Fibroblast of mammary gland (primary cell): ENCODE data around the gene ATG16L2.
"Not testable (repeated sequence)": the region's sequence is repeated elsewhere in the genome, so short reads cannot be mapped to it uniquely, and the experiment has no call there.

Experiments used
- DNase-seq: peaks from one replicate; pipeline ENCODE4 v3.0.0-alpha.2; 2010; ENCODE audit warnings: low read depth
- H3K4me3 ChIP-seq: 2 replicates; pipeline ENCODE4 v1.5.1; 2011; ENCODE audit warnings: low read depth, mild to moderate bottlenecking, low read length, moderate library complexity; ENCODE audit not compliant: control insufficient read depth
- TF ChIP-seq, protein P1 (sequence below): conservative IDR thresholded peaks from 2 replicates; pipeline ENCODE4 v1.5.1; 2011; ENCODE audit warnings: low read depth, low read length, inconsistent platforms; ENCODE audit not compliant: control insufficient read depth, insufficient read depth

The ATG16L2 gene

DNA sequence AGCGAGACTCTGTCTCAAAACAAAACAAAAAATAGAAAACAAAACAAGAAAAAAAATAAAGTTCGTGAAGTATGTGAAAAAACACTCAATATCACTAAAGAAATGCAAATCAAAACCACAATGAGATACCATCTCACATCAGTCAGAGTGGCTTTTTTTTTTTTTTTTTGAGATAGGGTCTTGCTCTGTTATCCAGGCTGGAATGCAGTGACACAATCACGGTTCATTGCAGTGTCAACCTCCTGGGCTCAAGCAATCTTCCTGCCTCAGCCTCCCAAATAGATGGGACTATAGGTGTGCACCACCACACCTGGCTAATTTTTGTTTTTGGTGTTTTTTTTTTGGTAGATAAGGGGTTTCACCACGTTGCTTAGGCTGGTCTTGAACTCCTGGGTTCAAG is 37.5 kb downstream of the ATG16L2 start:
- DNase-seq: no peak
- TF ChIP-seq, protein P1, sequence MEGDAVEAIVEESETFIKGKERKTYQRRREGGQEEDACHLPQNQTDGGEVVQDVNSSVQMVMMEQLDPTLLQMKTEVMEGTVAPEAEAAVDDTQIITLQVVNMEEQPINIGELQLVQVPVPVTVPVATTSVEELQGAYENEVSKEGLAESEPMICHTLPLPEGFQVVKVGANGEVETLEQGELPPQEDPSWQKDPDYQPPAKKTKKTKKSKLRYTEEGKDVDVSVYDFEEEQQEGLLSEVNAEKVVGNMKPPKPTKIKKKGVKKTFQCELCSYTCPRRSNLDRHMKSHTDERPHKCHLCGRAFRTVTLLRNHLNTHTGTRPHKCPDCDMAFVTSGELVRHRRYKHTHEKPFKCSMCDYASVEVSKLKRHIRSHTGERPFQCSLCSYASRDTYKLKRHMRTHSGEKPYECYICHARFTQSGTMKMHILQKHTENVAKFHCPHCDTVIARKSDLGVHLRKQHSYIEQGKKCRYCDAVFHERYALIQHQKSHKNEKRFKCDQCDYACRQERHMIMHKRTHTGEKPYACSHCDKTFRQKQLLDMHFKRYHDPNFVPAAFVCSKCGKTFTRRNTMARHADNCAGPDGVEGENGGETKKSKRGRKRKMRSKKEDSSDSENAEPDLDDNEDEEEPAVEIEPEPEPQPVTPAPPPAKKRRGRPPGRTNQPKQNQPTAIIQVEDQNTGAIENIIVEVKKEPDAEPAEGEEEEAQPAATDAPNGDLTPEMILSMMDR: no peak
- no peak overlapping the region for H3K4me3 ChIP-seq

DNA sequence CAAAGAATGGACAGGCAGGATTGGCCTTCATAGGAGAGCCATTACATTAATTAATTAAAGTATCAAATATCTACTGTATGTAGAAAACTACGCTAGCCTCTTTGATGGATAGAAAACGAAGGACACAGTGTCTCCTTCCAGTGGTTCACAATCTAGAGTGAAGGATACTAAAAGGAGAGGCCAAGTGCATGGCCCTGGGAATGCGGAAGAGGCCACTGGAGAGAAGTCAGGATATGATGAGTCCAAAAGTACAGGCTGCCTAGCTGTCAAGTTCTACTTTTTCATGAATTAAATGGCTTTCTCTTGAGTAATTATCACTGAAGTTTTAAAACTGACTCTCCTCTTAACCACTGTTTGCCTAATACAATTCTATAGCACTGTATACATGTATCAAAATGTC is 41.9 kb downstream of the ATG16L2 start:
- no peak for DNase-seq
- TF ChIP-seq, protein P1: no peak
- H3K4me3 ChIP-seq: no peak overlapping the region

DNA sequence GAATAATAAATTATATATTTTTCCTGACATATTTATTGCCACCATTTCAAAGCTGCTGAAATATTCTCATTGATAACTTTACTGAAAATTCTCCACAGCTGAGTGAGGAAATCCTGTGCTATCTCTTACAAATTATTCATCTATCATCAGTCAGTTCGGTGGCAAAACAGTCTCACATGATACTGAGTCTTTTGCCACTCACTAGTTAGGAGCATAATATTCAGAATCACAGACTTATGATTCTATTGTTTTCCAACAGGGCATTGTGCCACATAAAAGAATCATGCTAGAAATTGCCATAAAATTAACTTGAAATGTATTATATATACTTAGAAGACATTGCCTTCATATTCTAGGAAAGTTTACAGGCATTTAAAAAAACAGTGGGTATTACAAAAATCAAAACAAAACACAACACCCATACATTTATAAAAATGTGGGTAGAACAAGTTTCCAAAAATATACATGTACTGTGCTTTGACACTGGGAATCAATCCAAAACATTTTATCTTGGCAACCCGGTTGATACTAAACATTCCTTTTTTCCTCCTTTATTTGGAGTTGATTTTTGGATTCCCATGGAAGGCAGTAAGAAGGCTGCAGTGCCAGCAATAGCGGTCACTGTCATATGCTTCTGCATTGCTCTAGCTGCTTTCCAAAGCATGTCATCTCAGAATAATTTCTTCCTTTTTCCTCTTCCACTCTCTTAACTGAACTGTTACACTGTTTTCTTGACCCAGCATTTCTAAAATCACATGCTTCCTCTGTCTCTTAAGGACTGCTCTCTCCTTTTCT is 42.5 kb downstream of the ATG16L2 start:
- H3K4me3 ChIP-seq: no peak overlapping the region
- DNase-seq: no peak
- TF ChIP-seq, protein P1: no peak

DNA sequence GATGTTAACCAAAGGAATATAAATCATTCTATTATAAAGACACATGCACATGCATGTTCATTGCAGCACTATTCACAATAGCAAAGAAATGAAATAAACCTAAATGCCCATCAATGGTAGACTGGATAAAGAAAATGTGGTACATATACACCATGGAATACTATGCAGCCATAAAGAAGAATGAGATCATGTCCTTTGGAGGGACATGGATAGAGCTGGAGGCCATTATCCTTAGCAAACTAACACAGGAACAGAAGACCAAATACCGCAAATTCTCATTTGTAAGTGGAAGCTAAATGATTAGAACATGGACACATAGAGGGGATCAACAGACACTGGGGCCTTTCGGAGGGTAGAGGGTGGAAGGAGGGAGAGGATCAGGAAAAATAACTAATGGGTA is 44.1 kb downstream of the ATG16L2 start:
- not testable (repeated sequence) for H3K4me3 ChIP-seq, DNase-seq

DNA sequence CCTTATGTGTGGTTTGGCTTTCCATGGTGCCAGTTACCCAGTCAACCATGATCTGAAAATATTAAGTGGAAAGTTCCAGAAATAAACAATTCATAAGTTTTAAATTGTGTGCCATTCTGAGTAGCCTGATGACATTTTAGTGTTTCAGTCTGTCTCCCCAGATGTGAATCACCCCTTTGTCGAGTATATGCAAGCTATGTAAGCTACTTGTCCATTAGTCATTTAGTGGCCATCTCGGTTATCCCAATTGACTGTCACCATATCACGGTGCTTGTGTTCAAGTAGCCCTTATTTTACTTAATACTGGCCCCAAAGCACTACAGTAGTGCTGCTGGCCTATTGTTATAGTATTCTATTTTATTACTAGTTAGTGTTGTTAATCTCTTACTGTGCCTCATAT is 44.9 kb downstream of the ATG16L2 start:
- TF ChIP-seq, protein P1: no peak
- no peak for DNase-seq
- H3K4me3 ChIP-seq: no peak overlapping the region

DNA sequence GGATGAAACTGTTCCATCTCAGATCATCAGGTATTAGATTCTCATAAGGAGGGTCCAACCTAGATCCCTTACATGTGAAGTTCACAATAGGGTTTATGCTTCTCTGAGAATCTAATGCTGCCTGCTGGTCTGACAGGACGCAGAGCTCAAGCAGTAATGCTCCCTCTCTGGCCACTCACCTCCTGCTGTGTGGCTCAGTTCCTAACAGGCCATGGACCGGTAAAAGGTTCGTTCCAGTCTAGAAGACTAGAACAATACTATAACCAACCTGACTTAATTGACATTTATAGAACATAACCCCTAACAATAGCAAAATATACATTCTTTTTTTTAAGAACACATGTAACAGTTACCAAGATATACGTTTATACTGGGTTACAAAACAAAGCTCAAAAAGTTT is 45.8 kb downstream of the ATG16L2 start:
- no peak overlapping the region for H3K4me3 ChIP-seq
- no peak for DNase-seq
- TF ChIP-seq, protein P1: no peak

DNA sequence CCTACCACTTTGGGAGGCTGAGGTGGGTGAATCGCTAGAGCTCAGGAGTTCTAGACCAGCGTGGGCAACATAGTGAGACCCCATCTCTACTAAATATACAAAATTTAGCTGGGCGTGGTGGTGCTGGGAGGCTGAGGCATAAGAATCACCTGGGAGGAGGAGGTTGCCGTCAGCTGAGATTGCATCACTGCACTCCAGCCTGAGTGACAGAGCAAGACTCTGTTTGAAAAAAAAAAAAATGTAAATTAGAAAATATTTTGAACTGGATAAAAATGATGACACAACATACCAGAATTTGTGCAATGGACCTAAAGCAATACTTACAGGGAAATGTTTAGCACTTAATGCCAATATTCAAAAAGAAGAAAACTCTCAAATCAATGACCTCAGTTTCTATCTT is 46.4 kb downstream of the ATG16L2 start:
- TF ChIP-seq, protein P1: no peak
- no peak for DNase-seq
- H3K4me3 ChIP-seq: no peak overlapping the region
